Right renal pelvis (tissue), 4 donors: Measurements from ENCODE around the gene BMF. TPM values are rescaled to one million over a fixed set of nuclear protein-coding genes. Genes with fewer than 3 reads are reported as not detected.
"Not testable (repeated sequence)": the region's sequence is repeated elsewhere in the genome, so short reads cannot be mapped to it uniquely, and the experiment has no call there.

Experiments
- DNase-seq, 4 donors: peaks; one replicate each; pipeline ENCODE4 v3.0.0-alpha.2; 2013; ENCODE audit warnings: low read depth in 4 of 4, low spot score in 3 of 4, missing footprints in 1 of 4
- polyA plus RNA-seq, 4 donors: library from polyadenylated mRNA; unstranded; fragments of 120-200 nt; gene quantifications; one replicate each; pipeline ENCODE4 v1.2.1, GENCODE V29; 2013; ENCODE audit not compliant: insufficient read length in 4 of 4

Gene BMF
- polyA plus RNA-seq, 4 donors, result 39.0 to 43.6 (median 42.2) TPM

DNA sequence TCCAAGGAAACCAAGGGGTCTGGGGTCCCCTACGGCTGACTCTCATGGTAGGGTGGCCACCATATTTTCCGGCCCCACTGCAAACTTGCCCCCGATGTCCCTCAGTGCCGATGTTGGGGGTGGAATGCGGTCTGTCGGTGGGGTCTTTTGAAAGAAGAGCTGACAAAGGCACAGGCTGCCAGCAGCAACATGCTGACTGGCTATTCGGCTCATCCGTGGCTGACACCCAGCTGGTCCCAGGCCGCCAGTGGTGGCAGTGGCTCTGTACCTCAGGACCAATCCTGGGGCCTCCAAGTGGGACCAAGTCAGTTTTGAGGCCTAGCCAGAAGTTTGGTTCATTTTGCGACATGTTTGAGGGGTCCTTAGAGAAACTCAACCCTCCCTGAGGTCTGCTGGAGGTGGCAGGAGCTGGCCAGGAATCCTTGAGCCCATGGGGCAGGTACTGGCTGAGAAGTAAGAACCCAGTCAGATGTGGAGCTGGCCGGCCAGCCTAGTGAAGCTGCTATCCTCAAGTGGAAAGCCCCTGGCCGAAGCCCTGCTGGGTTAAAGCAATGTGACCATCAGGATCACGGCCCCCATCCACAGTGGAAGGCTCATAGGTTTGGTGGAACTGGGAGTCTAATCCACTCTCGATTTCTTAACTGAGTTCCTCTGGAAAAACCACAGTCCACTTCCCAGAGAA is 17.8 kb downstream of the BMF start:
- DNase-seq, result no peak

DNA sequence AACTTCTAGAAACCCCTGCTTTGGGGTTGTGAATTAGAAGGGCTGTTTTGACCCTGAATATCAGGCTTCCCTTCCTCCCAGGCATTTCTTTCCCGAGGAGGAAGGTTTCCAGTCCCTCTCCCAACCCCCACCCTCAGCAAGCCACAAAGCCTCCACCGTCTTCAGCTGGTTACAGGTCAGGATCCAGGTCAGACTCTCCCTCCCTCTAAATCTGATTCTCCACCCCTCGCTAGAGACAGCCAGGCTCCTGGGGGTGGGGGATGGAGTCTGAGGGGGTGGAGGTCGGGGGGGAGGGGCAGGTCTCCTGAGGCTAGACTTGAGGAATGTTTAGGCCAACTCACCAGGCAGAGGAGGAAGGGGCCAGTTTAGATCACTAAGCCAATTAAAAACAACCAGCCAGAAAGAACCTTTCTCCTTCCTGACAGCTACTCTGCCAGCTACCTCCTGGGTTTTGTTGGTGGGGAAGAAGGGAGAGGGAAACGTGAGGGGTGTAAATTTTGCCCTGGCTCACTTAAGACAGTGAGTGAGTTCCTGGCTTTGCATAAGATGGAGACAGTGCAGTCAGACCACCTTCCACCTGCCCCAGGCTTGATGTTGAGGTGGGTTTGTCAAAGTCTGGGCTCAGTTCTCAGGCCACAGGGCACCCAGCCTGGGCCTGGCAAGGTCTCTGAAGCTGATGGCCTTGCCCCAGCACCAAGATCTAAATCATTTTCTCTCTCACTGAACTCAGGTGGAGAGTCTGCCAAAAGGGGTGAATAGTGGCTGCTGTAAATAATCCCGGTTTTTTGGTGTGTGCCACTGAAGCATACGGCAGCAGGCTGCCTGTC is 19.5 kb downstream of the BMF start:
- DNase-seq, result no peak

DNA sequence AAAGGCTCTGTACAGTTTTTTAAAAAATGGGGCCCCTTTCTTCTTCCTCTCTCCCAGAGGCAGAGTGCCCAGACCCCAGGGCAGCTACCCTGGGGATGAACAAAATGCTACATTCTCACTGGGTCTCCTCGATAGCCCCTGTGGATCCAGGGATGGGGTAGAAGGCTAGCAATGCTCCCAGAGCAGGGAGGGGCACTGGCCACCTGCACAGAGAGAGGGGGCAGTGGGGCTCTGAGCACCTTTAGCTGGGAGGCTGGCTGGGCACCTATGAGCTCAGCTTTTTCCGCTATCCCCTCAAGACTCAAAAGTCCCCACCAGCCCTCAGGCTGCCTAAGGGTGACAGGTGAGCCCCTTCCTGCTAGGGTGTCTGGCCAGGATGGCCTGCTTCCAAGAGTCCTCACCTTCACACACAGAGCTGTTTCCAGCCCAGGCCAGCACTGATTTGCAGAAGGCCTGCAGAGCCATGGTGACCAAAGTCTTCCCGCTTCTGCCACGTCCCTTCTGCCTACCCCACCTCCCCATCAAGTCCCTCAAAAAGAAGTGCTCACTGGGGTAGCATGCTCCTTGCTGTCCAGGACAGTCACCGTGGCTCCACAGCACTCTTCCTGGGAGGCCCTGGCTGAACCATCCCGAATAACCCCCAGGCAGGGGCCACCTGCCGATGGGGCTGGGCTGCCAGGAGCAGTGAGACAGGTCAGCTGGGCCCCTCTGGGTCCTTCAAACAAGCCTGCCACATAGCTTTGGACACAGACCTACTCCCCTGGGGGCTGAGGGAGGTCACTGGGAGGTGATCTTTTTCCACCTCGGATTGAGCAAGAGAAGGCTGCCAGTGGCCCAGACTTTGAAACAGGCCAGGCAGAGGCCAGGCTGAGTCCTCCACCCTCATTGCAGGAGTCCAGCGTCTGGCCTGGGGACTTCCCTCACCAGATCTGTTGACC is 20.4 kb downstream of the BMF start:
- no peak for DNase-seq

DNA sequence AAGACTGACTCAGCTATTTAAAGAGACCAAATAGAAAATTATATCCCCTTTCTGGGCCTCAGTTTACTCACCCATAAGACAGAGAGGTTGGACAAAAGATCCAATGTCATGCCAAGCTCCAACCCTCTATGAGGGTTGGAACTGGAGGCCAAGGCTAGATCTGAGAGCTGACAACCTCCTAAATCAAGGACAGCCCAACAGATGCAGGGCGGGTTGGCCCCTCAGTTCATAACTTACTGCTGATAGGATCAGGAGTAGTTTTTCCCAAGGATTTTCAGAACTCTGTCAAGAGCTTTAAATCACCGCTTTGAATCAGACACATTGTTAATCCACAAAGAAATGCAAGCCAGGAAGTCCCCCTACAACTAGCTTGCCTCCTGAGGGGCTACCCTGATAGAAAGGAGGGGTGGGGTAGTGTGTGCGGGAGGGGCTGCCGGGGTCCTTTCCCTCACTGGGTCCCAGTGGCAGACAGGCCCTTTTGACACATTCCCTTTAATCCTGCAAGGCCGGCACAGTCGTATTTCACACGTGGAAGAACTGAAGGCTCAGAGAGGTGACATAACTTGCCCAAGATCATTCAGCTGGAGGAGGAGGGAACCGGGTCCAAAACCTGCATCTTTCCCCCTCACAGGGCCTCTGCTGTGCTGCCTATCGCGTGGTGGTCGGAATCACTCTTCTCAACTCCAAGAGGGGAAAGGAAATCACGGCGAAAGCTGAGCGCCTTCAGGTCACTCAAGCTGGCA is 21.4 kb downstream of the BMF start:
- DNase-seq, result no peak

DNA sequence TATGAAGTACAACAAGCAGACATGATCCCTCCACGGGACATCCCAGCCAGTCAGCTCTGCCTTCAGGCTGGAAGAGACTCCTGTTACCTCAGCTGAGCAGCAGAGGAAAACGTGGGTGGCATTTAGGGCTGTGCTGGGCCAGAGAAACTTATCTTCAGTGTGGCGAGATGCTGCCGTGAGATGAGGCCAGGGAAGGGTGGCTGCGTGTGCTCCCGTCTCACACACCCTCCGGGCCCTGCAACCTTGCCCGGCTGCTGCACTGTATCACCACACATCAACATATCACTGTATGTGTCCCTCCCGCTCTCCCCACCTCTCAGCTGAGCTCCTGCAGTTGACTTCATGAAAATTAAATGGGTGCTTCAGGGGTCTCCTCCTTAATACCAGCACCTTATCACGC is 23.4 kb downstream of the BMF start:
- DNase-seq, result no peak

DNA sequence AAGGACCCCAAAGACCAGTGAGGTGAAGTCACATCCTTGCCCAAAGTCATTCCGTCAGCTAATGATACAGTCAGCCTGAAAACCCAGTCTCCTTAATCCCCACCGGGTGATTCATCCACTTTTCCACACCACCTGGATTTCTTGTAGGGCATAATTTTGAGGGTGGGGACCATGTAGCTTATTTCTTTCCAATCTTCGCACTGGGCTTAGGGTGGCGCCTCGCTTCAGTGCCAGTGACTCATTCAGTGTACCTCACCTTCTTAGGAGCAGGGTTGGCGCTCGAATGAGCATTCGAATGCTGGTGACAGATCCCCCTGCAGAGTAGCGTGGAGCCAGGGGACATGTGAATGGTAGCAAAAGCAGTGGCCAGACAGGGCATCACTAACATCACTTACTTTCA is 24.0 kb downstream of the BMF start:
- DNase-seq, result no peak

DNA sequence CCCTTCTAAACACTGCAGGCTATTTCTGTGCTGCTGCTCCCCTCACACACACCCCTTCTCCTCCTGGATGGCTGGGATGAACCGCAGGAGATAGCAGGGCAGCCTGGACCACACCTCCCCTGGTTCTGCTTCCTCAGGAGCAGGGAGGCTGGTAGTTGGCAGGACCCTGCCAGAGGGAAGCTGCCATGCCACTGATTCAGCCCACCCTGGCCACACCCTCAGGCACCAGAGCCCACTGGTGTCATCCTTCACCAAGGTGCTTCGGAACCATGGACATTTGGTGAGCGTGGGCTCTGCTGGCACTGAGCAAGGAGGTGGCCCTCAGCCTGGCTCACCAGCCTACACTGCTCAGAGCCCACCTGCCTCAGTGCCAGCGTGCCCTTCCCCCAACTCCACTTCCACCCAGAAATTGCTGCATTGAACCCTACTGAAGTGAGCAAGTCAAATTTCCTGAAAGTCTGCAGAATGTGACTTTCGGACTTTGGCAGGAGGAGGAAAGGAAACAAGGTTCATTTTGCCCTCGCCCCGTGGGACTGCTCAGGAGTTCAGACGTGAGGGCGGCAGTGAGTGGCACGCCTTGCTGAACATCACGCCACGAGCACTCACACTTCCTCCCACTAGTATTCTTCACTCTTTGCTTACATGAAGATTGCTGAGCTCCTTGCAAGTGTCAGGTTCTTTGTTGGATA is 26.3 kb downstream of the BMF start:
- DNase-seq, result no peak

DNA sequence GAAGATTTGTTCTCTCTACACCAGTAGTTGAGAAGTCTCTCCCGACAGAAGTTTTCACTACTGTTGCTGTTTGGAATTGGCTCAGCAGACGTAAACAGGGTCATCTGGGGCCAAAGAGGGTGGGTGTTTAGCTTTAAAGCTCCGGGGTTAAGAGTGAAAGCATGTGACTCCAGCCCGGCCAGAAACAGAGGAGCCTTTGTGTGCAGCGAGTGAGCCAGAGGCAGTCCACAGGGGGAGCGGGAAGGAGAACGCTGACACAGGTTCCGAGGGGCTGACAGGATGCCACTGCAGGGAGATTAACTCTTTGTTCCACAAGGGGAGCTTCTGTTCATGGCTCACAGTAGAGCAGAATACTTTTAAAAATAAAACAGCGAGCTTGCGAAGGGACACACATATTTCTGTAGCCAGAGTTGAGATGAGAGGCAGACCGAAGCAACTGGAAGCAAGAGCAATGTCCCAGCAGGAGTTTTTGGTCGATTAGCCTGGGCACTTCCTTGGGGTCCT is 26.9 kb downstream of the BMF start:
- DNase-seq, result peak in 1 of 4 donors; percentile 77

DNA sequence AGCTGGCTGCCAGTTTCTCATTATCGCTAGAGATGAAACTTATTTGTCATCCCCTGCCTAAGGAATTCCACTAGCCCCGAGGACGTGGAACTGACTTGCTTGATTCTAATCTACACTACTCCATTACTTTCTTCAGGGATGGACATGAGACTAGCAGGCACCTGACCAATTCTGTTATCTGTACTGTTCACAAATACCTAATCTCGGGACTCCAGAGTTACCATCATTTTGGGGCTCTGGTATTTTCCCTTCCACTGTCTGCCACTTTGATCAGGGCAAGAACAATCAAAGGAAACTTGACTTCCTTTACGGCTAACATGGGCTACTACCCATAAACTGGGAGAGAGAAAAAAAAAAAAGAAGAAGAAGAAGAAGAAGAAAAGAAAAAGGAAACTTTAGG is 27.8 kb downstream of the BMF start:
- DNase-seq, result no peak

DNA sequence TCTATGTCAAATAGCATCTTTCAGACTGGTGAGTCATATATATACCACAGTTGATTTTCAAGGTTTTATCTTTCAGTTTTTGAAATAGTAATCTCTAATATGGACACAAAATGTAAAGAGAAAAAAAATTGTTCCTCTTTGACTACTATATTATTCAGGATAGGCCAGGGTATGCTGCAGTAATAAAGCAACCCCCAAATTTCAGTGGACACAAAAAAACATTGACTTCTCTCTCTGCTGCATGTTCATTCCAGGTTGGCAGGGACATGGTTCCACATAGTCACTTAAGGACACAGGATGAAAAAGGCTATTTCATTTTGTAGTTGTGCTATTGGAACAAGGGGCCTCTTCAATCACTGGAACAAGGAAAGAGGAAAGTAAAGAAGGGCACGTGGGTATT is 28.6 kb downstream of the BMF start:
- no peak for DNase-seq

DNA sequence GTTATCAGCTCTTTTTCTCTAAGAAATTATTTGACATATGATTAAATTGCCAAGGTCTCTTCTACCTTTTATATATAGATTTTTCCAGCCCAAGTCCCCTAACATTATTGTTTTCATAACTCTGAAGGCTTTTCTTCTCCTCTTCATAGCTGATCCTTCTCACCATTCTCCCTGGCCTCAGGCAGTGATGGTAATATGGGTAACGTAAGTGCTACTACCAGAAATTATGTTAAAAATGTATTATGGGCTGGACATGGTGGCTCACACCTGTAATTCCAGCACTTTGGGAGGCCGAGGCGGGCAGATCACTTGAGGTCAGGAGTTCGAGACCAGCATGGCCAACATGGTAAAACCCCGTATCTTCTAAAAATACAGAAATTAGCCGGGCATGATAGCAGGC is 29.2 kb downstream of the BMF start:
- DNase-seq, result no peak

DNA sequence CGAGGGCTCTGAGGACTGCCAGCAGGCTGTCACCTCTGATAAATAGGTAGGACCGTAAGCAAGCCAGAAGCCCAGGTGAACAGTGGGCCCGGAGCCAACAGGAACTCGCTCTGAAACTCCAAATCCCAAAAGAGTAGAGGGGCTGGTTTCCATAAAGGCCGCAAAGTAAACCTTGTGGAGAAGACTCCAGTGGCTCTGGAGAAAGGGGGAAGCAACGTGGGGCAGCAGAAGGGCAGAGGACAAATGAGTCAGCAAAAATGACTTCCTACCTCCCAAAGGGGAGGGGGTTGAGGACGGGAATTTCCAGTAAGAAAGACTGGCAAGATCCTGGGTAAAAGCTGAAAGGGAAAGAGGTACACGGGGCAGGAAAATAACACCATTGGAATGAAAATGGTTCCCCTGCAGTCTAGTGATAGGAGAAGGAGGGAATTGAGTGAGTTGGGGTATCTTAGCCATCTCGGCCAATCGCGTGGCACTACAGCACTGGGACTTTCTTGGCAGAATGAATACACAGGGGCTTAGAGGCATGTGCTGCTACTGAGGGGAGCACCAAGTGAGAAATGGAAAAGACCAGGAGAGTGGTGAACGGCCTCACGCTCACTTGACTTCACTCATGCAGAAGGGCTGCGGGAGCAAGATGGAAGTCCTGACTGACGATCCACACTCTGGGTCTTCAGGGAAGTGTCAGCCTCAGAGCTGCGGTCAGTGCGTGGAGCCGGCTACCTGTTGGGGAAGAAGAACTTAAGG is 33.2 kb downstream of the BMF start:
- no peak for DNase-seq

DNA sequence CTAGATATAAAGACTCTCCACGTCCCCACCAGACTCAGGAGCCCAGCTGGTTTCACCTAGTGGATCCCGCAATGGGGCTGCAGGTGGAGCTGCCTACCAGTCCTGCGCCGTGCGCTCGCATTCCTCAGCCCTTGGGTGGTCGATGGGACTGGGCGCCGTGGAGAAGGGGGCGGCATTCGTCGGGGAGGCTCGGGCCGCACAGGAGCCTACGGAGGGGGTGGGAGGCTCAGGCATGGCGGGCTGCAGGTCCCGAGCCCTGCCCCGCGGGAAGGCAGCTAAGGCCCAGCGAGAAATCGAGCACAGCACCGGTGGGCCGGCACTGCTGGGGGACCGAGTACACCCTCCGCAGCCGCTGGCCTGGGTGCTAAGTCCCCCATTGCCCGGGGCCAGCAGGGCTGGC is 34.0 kb downstream of the BMF start:
- not testable (repeated sequence) for DNase-seq

DNA sequence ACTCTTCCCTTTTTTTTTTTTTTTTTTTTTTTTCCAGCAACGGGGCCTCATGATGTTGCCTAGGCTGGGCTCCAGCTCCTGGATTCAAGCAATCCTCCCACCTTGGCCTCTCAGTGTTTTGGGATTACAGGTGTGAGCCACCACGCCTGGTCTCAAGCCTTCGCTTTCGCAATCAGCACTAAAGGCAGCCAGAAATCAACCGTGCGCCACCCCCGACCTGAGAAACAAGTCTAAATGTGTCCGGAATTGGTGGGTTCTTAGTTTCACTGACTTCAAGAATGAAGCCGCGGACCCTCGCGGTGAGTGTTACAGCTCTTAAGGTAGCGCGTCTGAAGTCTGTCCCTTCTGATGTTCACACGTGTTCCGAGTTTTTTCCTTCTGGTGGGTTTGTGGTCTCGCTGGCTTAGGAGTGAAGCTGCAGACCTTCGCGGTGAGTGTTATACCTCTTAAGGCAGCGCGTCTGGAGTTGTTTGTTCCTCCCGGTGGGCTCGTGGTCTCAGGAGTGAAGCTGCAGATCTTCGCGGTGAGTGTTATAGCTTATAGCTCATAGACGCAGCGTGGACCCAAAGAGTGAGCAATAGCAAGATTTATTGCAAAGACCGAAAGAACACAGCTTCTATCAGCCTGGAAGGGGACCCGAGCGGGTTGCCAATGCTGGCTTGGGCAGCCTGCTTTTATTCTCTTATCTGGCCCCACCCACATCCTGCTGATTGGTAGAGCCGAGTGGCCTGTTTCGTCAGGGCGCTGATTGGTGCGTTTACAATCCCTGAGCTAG is 34.8 kb downstream of the BMF start:
- not testable (repeated sequence) for DNase-seq

DNA sequence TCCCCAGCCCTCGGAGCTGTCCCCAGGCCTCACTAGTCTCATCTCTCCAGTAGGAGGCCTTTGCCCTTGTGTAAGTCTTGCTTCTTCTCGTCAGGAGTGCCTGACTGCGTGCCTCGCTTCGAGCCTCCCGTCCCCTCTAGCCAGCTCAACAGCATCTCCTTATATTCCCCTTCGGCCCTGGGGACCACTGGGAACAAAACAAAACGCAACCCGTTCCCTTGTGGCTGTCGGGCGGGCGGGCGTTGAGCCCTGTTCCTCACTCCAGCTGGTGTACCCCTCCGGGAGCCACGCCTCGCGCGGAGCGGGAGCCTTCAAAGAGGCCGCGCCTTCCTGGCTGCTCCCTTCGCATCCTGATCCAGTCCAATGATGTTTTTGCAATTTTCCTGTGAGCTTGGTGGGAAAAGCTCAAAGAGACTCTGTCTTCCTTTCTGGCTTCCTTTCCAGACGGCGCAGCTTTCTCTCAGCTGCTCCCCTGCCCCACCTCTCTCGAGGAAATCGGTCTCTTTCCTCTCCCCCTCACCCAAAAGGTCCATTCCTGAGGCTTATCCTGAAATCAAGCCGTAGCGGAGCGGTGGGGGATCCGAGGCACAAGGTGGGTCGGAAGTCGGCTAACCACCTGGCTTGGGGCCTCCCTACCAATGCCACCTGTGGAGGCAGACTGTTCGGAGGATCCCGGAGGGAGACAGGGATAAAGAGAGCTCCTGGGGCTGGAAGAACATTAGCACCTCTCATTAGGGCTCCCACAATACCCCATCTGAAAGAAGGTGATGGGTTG is 36.3 kb downstream of the BMF start:
- no peak for DNase-seq

DNA sequence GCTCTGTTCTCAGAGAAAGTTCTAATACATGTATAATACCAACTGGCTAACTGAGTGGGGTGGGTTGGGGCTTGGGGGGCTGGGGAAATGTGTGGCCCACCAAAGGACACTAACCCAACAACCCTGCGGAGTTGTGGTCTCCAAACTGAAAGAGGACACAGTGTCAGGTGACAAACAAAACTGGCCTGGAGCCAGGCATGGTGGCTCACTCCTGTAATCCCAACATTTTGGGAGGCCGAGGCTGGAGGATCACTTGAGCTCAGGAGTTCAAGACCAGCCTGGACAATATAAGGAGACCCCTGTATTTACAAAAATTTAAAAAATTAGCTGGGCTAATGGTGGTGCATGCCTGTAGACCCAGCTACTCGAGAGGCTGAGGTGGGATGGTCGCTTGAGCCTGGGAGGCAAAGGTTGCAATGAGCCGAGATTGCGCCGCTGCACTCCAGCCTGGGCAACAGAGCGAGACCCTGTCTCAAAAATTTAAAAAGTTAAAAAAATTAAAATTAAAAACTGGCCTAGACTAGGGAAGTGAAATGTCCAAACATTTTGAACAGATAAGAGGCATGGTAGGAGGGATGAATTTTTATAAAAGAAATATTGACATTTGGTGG is 38.0 kb downstream of the BMF start:
- no peak for DNase-seq

DNA sequence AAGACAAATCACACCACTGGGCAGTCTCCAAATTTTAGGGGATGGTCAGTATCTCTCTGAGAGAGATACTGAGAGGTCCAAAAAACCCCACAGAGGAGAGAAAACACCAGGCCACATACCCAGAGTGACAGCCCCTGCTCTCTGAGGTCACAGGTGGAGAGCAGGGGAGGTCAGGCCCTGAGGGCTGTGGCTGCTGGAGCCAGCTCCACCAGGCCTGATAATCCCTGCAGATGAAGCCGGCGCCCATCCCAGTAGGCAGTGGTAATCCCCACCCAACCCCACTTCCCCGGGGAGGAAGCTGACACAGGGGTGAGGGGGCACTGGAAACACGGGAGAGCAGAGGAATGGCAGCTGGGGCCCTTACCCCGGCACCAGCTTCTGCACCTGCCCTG is 38.5 kb downstream of the BMF start:
- no peak for DNase-seq
